Brain microvascular endothelial cell (primary cell): Measurements from ENCODE around the gene SLC1A7.

Experiments
- DNase-seq: peaks from one replicate; pipeline ENCODE4 v3.0.0-alpha.2; 2020
- H3K27ac ChIP-seq: fragments of 250-450 bp; sonication (Bioruptor Pico); 2 replicates; pipeline ENCODE4 v1.5.1; 2020; ENCODE audit warnings: mild to moderate bottlenecking, moderate library complexity
- H3K27me3 ChIP-seq: fragments of 250-450 bp; sonication (Bioruptor Pico); replicated peaks from 2 replicates; pipeline ENCODE4 v1.5.1; 2020; ENCODE audit warnings: mild to moderate bottlenecking
- H3K36me3 ChIP-seq: fragments of 250-450 bp; sonication (Bioruptor Pico); replicated peaks from 2 replicates; pipeline ENCODE4 v1.5.1; 2020; ENCODE audit warnings: mild to moderate bottlenecking
- H3K4me3 ChIP-seq: 2 replicates; pipeline ENCODE4 v1.5.1; 2011; ENCODE audit warnings: low read depth, mild to moderate bottlenecking, control low read depth, low read length, moderate library complexity
- in situ Hi-C: cut with HindIII; loops from 2 replicates; pipeline ENCODE4 v1.10.0; 2017; ENCODE audit warnings: low sequenced_read_pairs, low pct_ligation_motif_present
- TF ChIP-seq, protein P1 (sequence below): IDR thresholded peaks from 2 replicates; pipeline ENCODE4 v1.5.1; 2011; ENCODE audit warnings: low read depth, mild to moderate bottlenecking, moderate library complexity, low read length, control low read depth, inconsistent platforms; ENCODE audit errors: missing control alignments

The SLC1A7 gene

DNA sequence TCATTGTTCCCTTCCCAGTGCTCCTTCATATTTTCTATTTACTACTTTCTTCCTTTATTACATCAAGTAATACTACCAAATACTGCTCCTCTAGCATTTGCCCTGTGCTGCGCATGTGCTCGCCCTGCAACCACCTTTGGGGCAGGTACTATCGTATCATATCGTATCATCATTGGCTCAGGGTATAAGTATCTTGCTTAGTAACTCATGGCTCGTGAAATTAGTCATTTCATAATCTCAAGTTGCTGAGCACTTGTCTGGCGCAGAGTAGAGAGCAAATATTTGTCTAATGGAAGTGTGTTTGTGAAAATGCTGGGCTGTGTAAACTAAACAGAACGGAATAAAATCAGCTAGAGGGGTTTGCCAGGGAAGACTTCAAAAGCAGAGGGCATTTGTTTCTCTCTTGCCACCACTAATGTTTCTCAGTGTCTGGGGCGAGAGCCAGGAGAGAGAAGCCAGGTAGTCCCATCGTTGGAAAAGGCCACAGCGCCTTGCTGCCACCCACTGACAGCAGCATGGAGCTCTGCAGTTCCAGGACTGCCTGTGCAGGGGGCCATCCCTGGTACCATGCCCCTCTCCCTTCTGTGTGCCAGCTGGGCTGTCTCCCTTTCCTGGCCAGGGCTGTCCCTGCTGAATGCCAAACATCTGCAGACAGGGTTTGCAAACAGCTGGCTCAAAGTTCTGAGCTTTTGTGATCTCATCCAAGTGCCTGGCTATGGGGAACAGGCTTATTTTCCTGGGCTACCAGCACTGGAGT, 34.2 kb upstream of the SLC1A7 start:
- H3K4me3 ChIP-seq: no peak overlapping the region
- no peak for DNase-seq
- H3K27me3 ChIP-seq: no peaks in the 10 kb centered on the region
- no peak overlapping the region for H3K27ac ChIP-seq
- H3K36me3 ChIP-seq: no peaks in the 10 kb centered on the region
- TF ChIP-seq, protein P1, sequence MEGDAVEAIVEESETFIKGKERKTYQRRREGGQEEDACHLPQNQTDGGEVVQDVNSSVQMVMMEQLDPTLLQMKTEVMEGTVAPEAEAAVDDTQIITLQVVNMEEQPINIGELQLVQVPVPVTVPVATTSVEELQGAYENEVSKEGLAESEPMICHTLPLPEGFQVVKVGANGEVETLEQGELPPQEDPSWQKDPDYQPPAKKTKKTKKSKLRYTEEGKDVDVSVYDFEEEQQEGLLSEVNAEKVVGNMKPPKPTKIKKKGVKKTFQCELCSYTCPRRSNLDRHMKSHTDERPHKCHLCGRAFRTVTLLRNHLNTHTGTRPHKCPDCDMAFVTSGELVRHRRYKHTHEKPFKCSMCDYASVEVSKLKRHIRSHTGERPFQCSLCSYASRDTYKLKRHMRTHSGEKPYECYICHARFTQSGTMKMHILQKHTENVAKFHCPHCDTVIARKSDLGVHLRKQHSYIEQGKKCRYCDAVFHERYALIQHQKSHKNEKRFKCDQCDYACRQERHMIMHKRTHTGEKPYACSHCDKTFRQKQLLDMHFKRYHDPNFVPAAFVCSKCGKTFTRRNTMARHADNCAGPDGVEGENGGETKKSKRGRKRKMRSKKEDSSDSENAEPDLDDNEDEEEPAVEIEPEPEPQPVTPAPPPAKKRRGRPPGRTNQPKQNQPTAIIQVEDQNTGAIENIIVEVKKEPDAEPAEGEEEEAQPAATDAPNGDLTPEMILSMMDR: peak; percentile 18
- in situ Hi-C loops: no loop called here

DNA sequence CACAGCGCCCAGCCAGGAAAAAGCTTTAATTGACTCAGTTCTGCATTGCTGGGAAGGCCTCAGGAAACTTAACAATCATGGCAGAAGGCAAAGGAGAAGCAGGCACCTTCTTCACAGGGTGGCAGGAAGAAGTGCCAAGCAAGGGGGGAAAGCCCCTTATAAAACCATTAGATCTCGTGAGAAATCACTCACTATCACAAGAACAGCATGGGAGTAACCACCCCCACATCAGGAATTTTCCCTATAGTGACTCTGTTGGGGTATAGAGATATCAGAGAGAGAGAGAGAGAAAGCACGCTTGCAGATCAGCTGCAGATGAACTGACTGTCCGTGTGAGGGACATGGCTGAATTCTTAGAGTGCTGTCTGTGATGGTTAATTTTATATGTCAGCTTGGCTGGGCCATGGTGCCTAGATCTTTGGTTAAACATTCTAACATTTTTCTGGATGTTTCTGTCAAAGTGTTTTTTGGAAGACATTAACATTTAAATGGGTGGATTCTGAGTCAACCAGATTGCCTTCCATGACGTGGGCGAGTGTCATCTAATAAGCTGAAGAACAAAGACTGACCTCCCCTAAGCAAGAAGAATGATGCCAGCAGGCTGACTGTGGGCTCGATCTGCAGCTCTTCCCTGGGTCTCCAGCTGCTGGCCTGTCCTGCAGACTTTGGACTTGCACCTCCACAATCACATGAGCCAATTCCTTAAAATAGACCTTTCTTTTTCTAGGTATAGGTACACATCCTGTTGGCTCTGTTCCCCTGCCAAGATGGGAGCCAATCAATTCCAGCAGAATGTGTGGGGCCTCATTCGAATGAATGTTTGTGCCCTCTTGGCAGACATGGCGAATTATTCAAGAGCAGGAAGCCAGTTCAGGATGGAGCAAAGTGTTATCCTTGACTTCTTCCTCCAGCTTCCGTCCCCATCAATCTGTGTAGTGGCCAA, 32.8 kb upstream of the SLC1A7 start:
- TF ChIP-seq, protein P1: no peak
- H3K27ac ChIP-seq: no peak overlapping the region
- H3K4me3 ChIP-seq: no peak overlapping the region
- no peak for DNase-seq
- in situ Hi-C loops: no loop called here
- H3K36me3 ChIP-seq: no peaks in the 10 kb centered on the region
- H3K27me3 ChIP-seq: no peaks in the 10 kb centered on the region

DNA sequence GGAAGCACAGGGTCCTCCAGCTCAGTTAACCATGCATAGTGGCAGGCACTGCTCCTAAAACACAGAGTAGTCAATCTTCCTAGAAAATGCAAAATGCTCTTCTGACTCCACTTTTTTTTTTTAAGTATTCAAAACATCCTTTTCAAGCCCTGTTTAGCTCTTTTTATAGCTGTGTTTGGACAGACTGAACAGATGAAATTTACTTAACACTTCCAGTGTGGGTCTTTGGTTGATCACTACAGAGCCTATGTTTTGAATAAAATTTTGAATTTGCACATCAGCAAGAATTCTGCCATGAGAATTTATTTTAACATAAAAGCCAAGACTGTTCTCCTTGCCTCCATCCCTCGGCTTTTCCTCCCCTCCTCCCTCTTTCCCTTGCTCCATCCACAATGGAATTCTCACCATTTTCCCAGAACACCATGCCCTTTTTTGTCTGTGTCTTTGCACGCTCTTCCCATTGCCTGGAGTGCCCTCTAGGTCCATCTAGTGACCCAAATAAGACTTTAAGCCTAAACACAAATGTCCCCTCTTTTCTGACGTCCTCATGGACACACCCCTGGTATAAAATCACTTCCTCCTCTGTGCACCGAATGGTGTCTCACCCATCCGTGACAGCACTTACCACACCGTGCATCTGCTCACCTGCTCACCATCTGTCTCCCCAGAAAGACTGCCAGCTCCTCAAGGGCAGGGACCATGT, 30.1 kb upstream of the SLC1A7 start:
- Histone ChIP-seq H3K36me3 (no peaks in the 10 kb centered on the region), H3K27ac (no peak overlapping the region), H3K4me3 (no peak overlapping the region), H3K27me3 (no peaks in the 10 kb centered on the region)
- in situ Hi-C loops: no loop called here
- TF ChIP-seq, protein P1: peak; percentile 40
- no peak for DNase-seq

DNA sequence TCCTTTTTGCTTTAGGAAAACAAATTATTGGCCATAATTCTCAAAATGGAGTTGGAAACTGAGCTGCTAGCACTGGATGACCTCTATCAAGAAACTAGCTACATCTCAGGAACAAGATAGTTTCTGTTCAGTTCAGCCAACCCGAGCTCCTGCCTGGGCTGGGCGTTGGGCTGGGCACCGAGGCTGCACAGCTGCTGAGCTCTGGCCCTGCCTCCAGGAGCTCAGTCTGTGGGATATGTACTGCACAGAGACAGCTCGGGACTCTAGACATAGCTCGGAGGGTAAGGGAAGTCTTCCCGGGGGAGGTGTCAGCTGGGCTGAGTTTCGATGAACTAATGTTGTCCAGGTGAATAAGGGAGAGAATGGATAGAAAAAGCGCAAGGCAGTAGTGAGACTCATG, 24.5 kb upstream of the SLC1A7 start:
- H3K36me3 ChIP-seq: no peaks in the 10 kb centered on the region
- TF ChIP-seq, protein P1: no peak
- no peak overlapping the region for H3K27ac ChIP-seq
- no peak for DNase-seq
- in situ Hi-C loops: no loop called here
- no peak overlapping the region for H3K4me3 ChIP-seq
- no peaks in the 10 kb centered on the region for H3K27me3 ChIP-seq

DNA sequence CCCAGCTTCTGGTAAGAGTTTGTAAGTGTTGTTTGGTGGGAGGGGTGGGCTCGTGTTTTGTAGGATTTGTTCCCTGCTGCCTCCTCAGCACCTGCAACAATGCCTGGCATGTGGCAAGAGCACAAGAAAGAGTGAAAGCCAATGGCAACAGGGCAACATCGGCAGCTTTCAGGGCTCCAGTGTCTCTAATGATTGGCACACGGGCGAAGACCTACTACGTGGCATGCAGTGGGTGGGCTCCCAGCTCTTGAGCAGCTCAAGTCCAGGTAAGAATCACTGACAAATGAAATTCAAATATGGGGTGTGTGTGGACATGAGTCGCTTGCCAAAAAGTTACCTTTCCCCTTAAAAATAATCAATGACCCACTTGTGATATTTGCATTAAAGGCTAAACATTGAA, 23.9 kb upstream of the SLC1A7 start:
- no peaks in the 10 kb centered on the region for H3K36me3 ChIP-seq
- H3K27ac ChIP-seq: no peak overlapping the region
- in situ Hi-C loops: no loop called here
- DNase-seq: no peak
- no peaks in the 10 kb centered on the region for H3K27me3 ChIP-seq
- no peak overlapping the region for H3K4me3 ChIP-seq
- TF ChIP-seq, protein P1: no peak
